Measurements from ENCODE around the gene HNF4A.

Gene HNF4A

DNA sequence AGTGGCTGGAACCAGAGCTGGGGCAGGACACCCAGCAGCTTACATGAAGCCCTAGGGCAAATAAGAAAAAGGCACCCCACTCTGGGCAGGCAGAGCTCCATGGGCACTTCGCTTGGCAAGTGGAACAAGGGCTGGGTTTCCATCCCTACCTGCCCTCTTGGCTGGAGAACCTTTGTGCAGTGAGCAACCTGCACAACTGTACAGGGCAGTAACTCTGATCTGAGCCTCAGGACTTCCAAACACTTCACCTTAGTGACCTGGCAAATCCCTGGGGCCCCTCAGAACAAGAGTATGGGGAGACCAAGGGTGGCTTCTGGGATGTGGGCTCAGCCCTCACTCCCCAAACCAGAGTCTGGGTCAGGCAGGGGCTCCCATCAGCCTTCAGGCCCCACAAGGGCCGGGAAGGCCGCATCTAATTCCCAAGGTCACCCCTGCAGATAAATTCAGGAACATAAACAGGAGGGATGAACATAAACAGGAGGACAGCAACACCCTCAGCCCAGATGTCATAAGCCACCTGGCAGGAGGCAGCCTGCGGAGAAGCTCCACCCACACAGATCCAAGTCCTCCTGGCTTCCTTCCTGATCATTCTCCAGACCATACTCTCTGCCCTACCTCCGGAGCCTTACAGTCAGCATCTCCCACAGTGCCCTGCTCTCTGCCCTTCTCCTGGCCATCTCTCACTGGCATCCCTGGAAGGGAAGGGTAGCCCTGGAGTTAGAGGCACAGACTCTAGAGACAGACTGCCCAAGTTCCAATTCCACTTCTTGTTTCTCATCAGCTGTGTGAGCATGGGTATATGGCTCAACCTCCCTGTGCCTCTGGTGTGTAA, 37.5 kb downstream of the HNF4A start:
- no peak for DNase-seq

DNA sequence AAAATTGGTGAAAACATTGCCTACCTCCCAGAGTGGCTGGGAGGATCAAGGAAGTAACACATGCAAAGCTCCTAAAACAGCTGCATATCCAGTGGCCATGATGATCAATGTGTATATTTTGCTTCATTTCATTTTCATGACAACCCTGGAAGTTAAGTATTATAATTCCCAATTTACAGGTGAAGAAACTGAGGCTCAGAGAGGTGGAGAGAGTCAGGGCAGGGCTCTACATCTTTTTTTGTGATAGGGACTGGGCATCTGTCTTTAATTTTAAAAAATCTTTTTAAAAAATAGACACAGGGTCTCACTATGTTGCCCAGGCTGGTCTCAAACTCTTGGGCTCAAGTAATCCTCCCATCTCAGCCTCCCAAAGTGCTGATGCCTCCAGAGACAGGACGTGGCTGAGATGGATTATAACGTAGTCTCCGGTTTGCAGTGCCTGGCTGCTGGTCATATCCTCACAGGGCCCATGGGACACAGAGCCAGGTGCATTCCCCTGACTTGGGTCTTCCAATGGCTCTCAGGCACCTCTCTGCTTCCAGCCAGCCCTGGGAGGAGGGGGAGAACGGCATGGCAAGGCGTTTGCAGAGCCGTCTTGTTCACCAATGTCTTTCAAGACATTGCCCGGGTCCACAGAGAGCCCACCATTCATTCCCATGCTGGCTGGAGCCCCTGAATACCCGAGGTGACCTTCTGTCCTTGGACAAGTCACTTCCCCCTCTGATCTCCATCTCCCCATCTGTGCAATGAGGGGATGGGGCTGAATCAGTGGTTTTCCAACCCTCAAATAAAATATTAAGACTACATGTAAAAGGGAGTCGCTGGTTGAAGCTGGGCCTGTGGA, 38.3 kb downstream of the HNF4A start:
- DNase-seq, result no peak

DNA sequence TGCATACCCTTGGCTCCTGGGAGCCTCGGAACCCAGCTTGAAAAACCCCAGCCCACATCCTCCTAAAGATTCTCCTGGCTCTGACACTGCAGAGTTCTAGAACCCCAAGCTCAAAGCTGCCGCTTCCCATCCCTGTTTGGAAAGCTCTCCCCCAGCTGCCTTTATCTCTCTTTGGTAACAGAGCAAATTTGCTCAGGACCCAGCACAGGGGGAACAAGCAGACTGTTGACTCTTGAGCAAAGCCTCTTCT, 38.9 kb downstream of the HNF4A start:
- no peak for DNase-seq

DNA sequence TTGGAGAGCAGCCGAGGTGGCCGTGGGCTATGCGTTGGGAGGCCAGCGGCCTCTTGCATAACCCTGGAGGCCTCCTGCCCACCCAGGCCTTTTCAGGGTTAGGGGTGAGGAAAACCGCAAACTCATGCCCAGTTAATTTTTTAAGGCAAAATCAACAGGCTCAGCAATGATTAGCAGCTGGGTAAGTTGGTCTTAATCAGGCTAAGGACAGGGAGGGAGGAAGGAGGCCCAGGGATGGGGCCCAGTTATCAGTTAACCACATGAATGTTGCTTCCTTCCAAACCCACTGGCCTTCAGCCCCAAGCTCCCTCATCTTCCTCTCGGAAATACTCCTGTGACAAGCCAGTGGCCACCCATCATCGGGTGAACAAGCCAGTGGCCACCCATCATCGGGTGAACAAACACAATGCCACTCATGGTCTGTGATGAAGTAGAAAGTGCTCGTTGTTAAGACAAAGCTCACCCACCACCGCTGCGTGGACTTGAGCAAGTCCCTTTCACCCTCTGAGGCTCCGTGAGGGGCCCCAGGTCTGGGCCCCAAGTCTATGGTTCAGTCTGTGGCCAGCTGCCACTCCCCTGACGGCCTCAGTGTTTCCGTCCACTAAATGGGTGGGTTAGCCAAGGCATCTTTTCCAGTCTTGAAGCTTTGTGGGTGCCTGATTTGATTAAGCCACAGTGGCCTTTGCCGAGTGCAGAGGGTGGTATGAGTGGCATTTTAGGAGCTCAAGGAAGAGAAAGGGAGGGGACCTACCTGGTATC, 39.4 kb downstream of the HNF4A start:
- DNase-seq, result no peak

DNA sequence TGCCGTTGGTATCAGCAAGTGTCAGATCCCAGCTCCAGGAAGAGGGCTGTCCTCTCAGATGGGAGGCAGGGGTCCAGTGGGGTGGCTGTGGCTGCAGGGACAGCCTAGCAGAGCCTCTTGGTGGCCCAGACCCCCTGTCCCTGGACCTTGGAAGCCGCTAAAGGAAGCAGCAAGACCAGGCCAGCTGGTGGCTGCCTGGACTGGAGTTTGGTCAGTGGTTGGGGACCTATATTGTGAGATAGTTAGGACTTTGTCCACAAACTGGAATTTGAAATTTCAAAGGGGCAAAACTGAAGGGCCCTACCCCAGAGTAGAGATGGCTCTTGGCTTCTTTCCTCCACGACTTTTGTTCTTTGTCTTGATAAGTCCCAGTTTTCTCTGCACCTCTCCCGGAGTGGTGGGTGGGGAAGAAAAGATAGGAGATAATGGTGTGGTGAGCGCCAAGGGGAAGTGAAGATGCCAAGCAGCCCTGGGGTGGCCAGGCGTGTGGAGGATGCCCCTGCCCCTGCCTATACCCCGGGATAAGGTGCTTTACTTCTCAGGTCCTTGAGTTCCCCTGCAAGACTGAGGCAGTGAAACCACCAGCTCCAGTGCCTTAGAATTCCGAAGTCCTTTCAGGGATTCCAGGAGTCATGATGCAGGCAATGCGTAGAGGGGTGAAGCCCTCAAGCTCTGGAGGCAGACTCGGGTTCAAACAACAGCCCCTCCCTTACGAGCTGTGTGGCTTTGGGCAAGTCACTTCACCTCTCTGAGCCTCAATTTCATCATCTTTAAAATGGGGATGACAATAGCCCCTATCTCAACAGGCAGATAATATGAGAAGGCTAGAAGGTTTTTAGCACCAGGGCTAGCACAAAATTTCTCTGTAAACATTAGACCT, 40.2 kb downstream of the HNF4A start:
- DNase-seq, result no peak

DNA sequence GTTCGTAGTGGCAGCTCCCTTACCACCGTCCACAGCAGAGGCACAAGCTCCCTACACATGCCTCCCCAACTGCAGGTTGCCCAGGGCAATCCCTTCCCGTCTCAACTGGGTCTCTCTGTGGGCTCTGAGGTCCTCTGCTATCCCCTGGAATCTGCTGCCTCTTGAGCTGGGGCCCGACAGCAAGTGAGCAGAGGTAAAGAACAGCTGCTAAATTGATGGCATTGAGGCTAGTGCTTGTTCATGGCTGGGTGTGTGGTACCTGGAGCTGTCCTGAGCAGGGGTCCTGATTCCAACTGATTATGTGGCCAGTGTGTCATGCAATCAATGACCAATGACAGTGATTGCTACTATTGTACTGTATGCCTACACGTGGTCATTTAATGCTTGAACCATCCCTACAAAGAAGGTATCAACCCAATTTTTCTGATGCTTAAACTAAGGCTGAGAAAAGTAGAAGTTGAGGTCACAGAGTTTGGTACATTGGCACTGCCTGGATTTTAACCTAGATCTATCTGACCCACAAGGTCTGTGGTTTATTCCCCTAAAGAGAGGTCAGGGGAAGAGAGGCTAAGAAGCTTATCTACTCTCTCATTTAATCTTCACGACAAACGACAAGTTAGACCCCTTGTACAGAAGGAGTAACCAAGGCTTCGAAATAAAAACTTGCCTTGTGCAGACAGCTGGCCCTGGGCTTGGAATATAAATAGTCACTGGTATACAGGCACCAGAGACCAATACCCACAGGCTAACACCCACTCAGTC, 41.1 kb downstream of the HNF4A start:
- no peak for DNase-seq

DNA sequence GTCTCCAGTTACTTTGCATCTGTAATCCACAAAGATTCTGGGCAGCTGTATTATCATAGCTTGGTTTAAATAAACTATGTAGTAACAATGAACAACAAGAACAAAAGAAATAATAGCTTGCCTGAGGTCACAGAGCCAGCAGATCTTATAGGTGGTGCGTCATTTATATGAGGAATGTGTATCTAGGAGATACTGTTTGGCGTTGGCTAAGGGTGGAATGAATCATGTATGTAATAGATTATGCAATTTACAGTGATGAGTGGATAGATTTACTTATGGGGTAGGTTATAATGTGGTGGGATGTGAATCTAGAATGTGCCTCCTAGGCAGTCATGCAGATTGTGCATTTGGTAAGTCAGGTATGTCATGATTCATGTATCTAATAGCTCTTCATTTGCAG, 42.8 kb downstream of the HNF4A start:
- DNase-seq, result no peak

DNA sequence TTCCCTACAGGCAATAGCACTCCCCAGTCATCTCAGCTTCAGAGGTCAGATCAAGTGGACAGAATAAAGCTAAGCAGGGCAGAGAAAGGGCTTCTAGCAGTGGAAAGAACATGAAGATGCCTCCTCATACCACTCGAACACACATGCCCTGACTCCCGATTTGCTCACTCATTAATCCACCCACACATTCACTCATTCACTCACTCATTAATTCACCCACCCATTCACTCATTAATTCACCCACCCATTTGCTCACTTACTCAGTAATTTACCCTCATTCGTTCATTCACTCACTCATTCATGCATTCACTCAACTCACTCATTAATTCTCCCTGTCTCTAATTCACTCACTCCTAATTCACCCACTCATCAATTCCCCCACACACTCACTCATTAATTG, 43.9 kb downstream of the HNF4A start:
- DNase-seq, result no peak

DNA sequence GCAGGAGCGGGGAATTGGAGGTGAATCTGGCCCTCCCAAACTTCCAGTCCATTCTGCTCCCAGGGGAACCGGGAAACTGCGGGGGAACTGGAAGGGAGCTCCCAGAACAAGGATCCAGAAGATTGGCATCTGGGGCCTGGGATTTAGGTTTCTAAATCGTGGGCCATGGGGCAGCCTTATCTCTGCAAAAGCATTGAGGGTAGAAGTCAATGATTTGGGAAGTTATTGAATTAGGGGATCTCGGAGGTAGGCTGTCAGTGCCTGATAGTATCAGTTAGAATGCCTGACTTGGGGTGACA, 45.1 kb downstream of the HNF4A start:
- DNase-seq, result no peak

DNA sequence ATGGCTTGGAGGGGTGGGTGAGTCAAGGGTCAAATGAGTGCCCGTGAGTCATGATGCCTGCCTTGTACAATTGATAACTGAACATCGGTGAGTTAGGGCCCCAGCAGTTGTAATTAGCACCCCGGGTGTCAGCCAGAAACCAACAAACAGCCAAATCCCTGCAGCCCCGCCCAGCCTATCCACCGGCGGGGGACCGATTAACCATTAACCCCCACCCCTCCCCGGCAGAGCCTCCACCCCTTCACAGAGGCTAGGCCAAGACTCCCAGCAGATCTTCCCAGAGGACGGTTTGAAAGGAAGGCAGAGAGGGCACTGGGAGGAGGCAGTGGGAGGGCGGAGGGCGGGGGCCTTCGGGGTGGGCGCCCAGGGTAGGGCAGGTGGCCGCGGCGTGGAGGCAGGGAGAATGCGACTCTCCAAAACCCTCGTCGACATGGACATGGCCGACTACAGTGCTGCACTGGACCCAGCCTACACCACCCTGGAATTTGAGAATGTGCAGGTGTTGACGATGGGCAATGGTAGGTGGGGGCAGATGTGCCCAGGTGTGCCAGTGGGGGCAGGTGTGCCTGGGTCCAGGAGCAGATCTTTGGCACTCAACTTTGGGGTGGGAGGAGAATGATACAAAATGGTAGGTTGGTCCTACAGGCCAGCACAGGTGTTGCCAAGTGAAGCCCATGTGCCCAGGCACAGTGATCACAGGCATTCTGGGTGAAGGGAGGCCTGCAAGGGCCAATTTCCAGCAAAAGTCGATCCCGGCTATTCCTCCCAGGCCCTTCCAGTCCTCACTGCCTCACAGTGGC, 45.7 kb downstream of the HNF4A start:
- DNase-seq, result no peak

DNA sequence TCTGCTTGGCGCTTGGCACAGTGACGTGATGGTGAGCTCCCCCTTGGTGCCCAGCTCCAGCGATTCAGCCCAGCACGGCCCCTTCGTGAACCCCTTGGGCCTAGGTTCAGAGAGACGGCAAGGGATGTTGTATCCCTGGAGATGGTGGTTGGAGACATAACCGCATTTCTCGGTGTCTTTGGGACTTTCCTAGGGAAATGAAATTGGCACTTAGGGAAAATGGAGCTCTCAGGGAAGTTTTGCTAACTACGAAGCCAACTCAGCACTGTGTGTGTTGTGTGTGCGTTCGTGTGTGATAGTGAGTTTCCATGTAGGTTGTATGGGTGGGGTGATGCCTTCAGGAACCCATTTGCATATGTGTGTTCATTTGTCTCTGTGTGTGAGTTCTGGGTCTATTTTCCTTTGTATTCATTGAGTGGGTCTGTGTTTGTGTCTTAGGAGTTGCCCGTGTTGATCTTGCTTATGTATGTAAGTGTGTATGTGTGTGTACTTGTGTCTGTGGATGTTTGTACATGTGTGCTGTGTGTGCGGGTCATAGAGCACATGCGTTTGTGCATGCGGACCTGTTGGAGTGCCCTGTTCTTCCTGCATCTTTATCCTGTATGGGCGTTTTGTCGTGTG, 46.4 kb downstream of the HNF4A start:
- DNase-seq, result no peak

DNA sequence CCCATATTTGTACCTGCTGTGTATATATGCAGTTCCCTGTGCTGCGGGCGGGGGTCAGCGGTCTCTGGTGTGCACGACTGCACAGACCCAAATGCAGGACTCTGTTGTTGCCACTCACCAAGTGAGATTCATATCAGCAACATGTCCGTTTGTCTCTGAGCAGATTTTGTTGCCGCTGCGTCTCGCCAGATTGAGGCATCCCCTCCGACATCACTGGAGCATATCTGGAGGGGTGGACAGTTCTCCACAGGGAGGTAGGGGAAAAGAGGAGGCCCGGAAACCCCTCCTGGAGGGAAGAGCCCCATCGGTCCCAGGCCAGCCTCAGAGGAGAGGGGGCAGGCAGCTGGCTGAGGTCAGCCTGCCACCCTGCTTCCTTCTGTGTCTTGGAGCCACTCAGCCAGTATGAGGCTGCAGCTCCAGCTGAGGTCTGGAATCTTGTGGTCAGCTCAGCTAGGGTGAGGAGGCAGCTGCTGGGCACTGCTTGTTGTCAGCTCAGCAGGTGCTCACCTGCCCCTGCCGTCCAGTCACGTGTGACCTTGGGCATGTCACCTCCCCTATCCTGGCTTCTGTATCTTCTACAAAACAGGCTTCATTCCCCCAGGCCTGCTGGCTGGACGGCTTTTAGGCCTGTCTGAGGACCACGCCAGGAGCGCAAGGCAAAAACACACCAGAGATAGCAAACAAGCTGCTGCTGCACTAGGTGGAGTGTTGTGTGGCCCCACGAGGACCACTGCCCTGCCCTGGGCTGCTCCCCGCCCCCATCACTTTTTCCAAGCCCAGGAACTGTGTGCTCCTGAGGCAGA, 47.1 kb downstream of the HNF4A start:
- no peak for DNase-seq

DNA sequence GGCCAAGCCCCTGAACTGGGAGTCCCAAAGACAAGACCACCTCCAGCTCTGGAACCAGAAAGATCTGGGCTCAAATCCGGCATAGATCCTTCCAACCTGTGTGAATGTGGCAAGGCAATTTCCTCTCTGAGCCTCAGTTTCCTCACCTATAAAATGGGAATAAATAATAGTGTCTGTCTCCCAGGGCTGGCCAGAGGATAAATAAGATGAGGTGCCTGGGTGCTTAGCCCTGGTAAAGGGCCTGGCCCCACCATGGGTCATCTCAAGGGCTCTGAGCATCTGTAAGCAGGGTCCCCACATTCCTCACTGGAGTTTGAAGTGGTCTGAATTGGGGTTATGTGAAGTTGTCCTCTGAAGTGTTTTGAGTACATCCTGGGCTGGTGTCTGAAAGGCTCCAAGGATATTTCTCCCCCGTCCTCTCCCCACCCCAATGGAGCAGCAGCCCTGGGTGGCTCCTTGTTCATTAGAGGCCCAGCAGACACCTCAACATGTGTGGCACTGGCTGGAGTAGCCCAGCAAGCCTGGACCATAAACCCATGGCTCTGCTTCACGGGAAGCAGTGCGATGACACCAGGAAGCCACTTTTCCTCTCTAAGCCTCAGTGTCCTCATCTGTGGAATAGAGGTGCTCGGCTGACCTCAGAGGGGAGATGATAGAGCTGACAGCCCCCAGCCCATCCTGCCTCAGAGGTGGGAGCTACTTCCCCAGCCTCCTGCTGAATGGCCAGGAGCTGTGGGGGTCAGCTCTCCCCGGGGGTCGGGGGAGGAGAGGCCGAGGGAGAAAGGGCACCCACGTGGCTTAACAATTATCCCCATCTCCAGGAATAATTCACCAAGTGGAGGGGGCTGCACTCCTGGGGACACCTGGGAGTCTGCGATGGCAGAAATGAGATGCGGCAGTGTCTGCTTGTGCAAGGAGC, 48.0 kb downstream of the HNF4A start:
- no peak for DNase-seq

DNA sequence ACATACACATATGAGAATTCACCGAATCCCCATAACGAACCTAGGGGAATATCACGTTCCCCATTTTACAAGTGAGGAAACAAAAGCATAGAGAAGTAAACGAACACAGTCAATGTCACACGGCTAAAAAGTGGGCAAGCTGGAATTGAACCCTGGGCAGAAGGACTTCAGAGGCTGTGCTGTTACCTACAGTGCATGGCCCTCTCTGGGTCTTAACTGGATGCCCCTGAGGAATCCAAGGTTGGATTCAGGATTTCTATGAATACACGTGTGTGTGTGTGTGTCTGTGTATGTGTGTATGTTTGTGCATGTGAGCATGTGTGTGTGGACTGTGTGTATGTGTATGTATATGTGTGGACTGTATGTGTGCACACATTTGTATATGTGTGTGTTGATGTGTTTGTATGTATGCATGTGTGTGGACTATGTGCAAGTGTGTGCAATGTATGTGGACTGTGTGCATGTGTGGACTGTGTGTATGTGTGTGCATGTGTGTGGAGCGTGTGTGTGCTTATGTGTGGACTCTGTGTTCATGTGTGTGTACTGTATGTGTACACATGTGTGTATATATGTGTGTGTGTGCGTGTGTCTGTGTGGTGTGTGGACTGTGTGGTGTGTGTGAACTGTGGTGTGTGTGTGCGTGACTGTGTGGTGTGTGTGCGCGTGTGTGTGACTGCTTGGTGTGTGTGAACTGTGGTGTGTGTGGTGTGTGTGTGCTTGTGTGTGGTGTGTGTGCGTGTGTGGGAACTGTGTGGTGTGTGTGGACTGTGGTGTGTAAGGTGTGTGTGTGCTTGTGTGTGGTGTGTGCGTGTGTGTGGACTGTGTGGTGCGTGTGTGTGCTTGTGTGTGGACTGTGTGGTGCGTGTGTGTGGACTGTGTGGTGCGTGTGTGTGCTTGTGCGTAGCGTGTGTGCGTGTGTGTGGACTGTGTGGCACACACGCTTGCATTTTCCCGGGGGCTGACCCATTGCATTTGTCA, 49.0 kb downstream of the HNF4A start:
- DNase-seq, result no peak

DNA sequence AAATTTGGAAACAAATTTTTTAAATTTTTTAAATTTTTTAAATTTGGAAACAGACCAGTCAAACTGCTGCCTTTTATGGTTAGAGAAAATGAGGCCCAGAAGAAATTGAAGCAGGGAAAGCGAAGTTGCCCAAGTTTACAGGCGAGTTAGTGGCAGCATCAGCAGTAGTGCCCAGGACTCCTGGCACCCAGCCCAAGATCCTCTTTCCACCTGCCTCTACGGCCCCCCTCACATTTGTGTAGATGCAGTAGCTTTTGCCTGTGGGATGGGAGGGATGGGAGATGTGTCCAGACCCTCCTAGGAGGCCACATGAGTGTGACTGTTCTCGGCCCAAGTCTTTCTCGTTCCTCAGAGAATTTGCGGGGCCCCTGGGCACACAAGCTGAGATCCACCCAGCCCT, 49.8 kb downstream of the HNF4A start:
- no peak for DNase-seq

DNA sequence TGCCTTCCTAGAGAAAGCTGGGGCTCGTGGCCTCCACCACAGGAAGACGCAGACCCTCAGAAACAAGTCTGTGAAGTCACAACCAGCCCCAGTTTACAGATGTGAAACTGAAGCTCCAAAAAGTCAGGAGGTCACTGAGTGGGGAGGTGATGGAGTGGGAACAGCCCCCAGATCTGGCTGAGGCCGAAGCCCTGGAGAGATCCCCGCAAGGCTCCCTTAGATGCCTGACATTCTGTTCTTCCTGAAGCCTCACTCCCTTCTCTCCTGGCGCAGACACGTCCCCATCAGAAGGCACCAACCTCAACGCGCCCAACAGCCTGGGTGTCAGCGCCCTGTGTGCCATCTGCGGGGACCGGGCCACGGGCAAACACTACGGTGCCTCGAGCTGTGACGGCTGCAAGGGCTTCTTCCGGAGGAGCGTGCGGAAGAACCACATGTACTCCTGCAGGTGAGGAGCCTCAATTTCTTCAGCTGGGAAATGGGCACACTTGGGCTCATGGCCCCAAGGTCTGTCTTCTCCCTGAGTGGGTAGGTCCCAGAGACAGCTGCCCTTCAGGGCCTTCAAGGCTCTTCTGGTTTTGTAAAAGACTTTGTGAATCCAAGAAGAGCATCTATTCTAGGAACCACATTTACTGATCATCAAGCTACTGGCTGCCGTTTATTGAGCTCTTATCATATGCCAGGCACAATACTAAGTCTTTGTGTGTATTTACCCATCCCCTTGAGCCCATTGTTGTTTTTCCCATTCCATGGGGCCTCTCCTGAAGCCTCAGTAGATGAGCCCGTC, 50.5 kb downstream of the HNF4A start:
- DNase-seq, result no peak

Measured in amniotic stem cell (primary cell).